Naive B cell (primary cell): ENCODE data around the gene ALG14. TPM values are rescaled to one million over a fixed set of nuclear protein-coding genes. Genes with fewer than 3 reads are reported as not detected.
A peak's percentile ranks its signal among the peaks of the same experiment; 100 is the strongest.

Experiments
- ATAC-seq, 2 donors: fragments of 150-1000 bp; cut with Tn5 transposase; 2 replicates each; pipeline ENCODE4 v1.10.0; 2021; ENCODE audit warnings: low read depth in 2 of 2, mild to moderate bottlenecking in 2 of 2, moderate library complexity in 2 of 2
- DNase-seq: peaks from one replicate; pipeline ENCODE4 v3.0.0; 2022
- H3K27ac Mint-ChIP-seq, 6 donors: one replicate each; pipeline ENCODE4 v1.8.0; 2020 to 2022; ENCODE audit warnings: mild to moderate bottlenecking in 6 of 6, mixed read lengths in 6 of 6, moderate library complexity in 5 of 6, inconsistent platforms in 2 of 6
- H3K27me3 Mint-ChIP-seq, 3 donors: one replicate each; pipeline ENCODE4 v1.8.0; 2021 to 2022; ENCODE audit warnings: mixed read lengths in 3 of 3, mild to moderate bottlenecking in 1 of 3
- H3K36me3 Mint-ChIP-seq, 2 donors: one replicate each; pipeline ENCODE4 v1.8.0; 2020 to 2022; ENCODE audit warnings: mixed read lengths in 2 of 2, inconsistent platforms in 1 of 2, mild to moderate bottlenecking in 1 of 2
- H3K4me1 Mint-ChIP-seq, 3 donors: one replicate each; pipeline ENCODE4 v1.8.0; 2020 to 2022; ENCODE audit warnings: mixed read lengths in 3 of 3, inconsistent platforms in 1 of 3, mild to moderate bottlenecking in 1 of 3, moderate library complexity in 1 of 3
- H3K4me3 Mint-ChIP-seq, 8 donors: one replicate each; pipeline ENCODE4 v1.8.0; 2020 to 2022; ENCODE audit warnings: mild to moderate bottlenecking in 8 of 8, mixed read lengths in 8 of 8, moderate library complexity in 8 of 8, inconsistent platforms in 2 of 8
- H3K9me3 Mint-ChIP-seq, 7 donors: one replicate each; pipeline ENCODE4 v1.8.0; 2020 to 2022; ENCODE audit warnings: mixed read lengths in 7 of 7, mild to moderate bottlenecking in 5 of 7, inconsistent platforms in 2 of 7, moderate library complexity in 1 of 7
- polyA plus RNA-seq, 6 donors: library from polyadenylated mRNA; unstranded; fragments of 300-500 nt; fragmentation: Illumina TruSeq; gene quantifications; one replicate each; pipeline ENCODE4 v1.2.3, GENCODE V29; 2021; ENCODE audit warnings: low read depth in 6 of 6

The ALG14 gene
- polyA plus RNA-seq, 6 donors from 2014 or later, result 1.5 to 20.7 (median 6.0) TPM

DNA sequence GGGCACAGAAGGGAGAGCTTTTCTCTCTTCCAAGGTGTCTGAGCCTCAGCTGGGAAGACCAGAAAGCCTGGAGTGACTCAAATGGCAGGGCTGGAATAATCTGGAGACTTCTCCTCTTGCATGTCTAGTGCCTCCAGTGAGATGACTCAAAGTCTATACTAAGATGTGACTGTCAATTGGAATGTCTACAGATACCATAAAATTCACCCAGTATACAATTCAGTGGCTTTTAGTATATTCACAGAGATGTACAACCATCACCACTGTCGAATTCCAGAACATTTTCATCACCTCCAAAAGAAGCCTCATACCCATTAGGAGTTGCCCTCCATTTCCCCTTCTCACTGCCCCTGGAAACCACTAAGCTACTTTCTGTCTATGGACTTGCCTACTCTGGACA is 97.9 kb downstream of the ALG14 start:
- no peaks in the 10 kb centered on the region for H3K27me3 Mint-ChIP-seq
- no peak overlapping the region for H3K4me3 Mint-ChIP-seq
- ATAC-seq (no peak), DNase-seq (no peak)
- H3K27ac Mint-ChIP-seq, result peak overlapping the region in 1 of 6 donors; percentile 10
- peaks cover 6 to 24% (median 8%) of the 10 kb centered on the region in 3 donors for H3K4me1 Mint-ChIP-seq
- no peaks in the 10 kb centered on the region for H3K9me3 Mint-ChIP-seq
- H3K36me3 Mint-ChIP-seq, result no peaks in the 10 kb centered on the region

DNA sequence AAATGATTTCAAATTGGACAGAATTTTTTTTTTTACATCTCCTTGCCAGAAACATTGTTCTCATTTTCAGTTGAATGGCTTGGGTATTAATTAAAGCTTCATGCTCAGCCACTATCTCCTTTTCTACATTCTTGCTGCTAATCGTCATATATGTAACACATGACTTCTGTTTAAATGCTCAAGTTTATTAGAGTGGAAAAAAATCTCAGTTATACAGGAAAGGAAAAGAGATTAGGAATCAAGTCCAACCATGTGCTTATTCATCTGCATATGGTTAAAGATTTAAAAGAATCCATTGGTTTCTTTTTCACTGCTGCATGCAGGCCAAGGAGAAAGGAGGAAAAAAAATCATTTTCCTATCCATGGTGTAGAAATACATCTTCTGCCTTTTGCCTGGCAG is 98.5 kb downstream of the ALG14 start:
- H3K27me3 Mint-ChIP-seq, result no peaks in the 10 kb centered on the region
- no peaks in the 10 kb centered on the region for H3K9me3 Mint-ChIP-seq
- peaks cover 0 to 2% of the 10 kb centered on the region in 2 donors for H3K36me3 Mint-ChIP-seq

GRCh38 chr1:94973309-94973922 is 99.3 kb downstream of the ALG14 start:
- no peak for DNase-seq
- Mint-ChIP-seq H3K27me3 (no peaks in the 10 kb centered on the region), H3K27ac (peak overlapping the region in 1 of 6 donors; percentile 20), H3K4me1 (peaks cover 0 to 12% (median 0%) of the 10 kb centered on the region in 3 donors), H3K9me3 (no peaks in the 10 kb centered on the region), H3K4me3 (no peak overlapping the region), H3K36me3 (peaks cover 0 to 4% of the 10 kb centered on the region in 2 donors)
- ATAC-seq, result no peak

More for the DNA sequence above, 98.5 kb downstream of the ALG14 start:
- no peak overlapping the region for H3K4me3 Mint-ChIP-seq
- H3K27ac Mint-ChIP-seq, result peak overlapping the region in 2 of 6 donors; percentile 7 to 27
- ATAC-seq, result no peak
- no peak for DNase-seq
- H3K4me1 Mint-ChIP-seq, result peaks cover 1 to 18% (median 2%) of the 10 kb centered on the region in 3 donors

DNA sequence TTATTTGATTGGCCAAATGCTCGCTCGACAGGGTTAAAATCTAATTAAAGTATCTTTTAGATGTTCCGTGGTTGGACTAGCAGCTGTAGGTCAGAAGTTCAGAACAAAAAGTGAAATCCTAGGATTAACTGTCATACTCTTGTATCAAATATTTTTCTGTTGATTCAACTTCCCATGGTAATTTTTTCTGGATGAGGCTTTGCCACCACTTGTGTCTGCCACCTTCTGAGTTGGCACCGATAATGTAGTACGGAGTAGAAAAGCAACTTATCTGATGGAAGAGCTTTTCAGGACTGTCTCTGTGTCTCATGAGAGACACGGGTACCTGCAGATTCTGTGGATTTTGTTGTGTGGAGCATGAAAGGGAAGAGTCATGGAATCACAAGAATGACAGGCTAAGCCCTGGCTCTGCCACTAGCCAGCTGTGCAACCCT is 101.2 kb downstream of the ALG14 start:
- Mint-ChIP-seq H3K27ac (no peak overlapping the region), H3K36me3 (peaks cover 0 to 4% of the 10 kb centered on the region in 2 donors), H3K4me3 (no peak overlapping the region), H3K27me3 (no peaks in the 10 kb centered on the region), H3K4me1 (peaks cover 0 to 4% (median 0%) of the 10 kb centered on the region in 3 donors), H3K9me3 (no peaks in the 10 kb centered on the region)
- ATAC-seq (no peak), DNase-seq (no peak)

DNA sequence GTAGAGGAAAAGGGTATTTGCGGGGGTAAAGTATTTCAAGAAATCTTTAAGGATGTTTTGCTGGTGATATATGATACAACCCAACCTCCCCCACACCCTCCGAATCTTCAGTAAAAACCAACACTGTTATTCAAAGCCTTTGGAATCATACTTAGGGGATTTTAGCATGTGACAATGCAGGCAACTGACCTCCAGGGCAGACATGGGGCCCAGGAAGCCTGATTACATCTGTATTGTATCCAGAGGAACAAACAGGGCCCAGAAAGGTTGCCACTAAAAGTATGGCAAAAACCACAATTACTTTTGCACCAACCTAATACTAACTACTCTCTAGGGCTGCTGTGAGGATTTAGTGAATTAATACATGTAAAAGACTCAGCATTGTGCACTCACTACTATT is 102.0 kb downstream of the ALG14 start:
- Mint-ChIP-seq H3K27ac (peak overlapping the region in 1 of 6 donors; percentile 26), H3K4me3 (no peak overlapping the region), H3K27me3 (no peaks in the 10 kb centered on the region), H3K36me3 (peaks cover 0 to 4% of the 10 kb centered on the region in 2 donors), H3K4me1 (peaks cover 0 to 4% (median 0%) of the 10 kb centered on the region in 3 donors), H3K9me3 (no peaks in the 10 kb centered on the region)
- ATAC-seq (no peak), DNase-seq (no peak)

GRCh38 chr1:94969137-94969536 is 103.6 kb downstream of the ALG14 start:
- Mint-ChIP-seq H3K9me3 (no peaks in the 10 kb centered on the region), H3K27me3 (no peaks in the 10 kb centered on the region), H3K4me3 (no peak overlapping the region), H3K36me3 (peaks cover 0 to 4% of the 10 kb centered on the region in 2 donors), H3K4me1 (peaks cover 0 to 10% (median 5%) of the 10 kb centered on the region in 3 donors), H3K27ac (peak overlapping the region in 1 of 6 donors; percentile 3)
- ATAC-seq (no peak), DNase-seq (no peak)

GRCh38 chr1:94966033-94966432 is 106.7 kb downstream of the ALG14 start:
- Mint-ChIP-seq H3K27me3 (no peaks in the 10 kb centered on the region), H3K4me3 (no peak overlapping the region), H3K4me1 (peaks cover 10 to 34% (median 20%) of the 10 kb centered on the region in 3 donors), H3K27ac (no peak overlapping the region), H3K36me3 (peaks cover 0 to 4% of the 10 kb centered on the region in 2 donors), H3K9me3 (no peaks in the 10 kb centered on the region)
- DNase-seq (no peak), ATAC-seq (no peak)

GRCh38 chr1:94963864-94964263 is 108.9 kb downstream of the ALG14 start:
- DNase-seq (no peak), ATAC-seq (no peak)
- Mint-ChIP-seq H3K4me3 (peak overlapping the region in 6 of 8 donors; percentile 23 to 89 (median 70)), H3K27me3 (no peaks in the 10 kb centered on the region), H3K36me3 (no peaks in the 10 kb centered on the region), H3K4me1 (peaks cover 10 to 42% (median 31%) of the 10 kb centered on the region in 3 donors), H3K27ac (peak overlapping the region in 2 of 6 donors; percentile 47 to 74), H3K9me3 (no peaks in the 10 kb centered on the region)

GRCh38 chr1:94962409-94963265 is 110.1 kb downstream of the ALG14 start:
- Mint-ChIP-seq H3K4me3 (peak overlapping the region; percentile 79 to 99 (median 91)), H3K4me1 (peaks cover 10 to 42% (median 31%) of the 10 kb centered on the region in 3 donors), H3K9me3 (no peaks in the 10 kb centered on the region), H3K36me3 (no peaks in the 10 kb centered on the region), H3K27me3 (no peaks in the 10 kb centered on the region), H3K27ac (peak overlapping the region; percentile 58 to 94 (median 89))
- DNase-seq, result peak; percentile 64
- peak; percentile 95 to 98 for ATAC-seq

DNA sequence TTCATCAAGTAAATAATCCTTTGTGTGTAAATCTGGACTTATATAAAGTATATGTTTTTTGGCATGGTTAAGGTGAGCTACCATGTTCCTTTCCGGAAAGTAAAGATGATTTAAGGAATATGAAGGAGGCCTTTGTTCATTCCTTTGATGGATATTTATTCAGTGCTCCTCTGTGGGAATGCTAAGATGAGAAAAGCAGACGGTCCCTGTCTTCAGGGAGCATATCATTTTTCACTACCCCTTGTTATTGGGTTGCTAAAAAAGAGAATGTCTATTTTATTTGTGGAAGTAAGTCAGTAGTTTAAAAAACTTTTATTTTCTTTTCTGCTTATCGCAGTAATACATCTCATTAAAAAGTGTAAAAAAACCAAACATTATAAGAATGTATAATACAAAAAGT is 110.8 kb downstream of the ALG14 start:
- peaks cover 10 to 42% (median 31%) of the 10 kb centered on the region in 3 donors for H3K4me1 Mint-ChIP-seq
- H3K27me3 Mint-ChIP-seq, result no peaks in the 10 kb centered on the region
- H3K27ac Mint-ChIP-seq, result peak overlapping the region in 5 of 6 donors; percentile 4 to 91 (median 15)

DNA sequence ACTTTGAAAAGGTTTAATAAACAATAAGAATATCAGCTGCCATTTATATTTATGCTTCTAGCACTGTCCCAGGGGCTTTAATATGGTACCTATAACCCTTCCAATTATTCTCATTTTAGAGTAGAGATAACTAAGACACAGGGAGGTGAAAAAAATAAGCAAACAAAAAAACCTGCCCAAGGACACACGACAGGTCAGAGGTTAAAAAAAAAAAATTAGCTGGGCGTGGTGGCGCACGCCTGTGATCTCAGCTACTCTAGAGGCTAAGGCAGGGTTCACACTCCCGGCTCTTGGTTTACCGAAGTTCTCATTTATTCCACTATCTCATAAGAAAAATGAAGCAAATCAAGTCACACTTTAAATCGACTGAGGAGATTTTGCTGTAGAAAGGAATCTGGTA is 111.2 kb downstream of the ALG14 start:
- H3K9me3 Mint-ChIP-seq, result no peaks in the 10 kb centered on the region
- peaks cover 10 to 42% (median 31%) of the 10 kb centered on the region in 3 donors for H3K4me1 Mint-ChIP-seq
- H3K4me3 Mint-ChIP-seq, result peak overlapping the region in 6 of 8 donors; percentile 29 to 88 (median 66)
- H3K36me3 Mint-ChIP-seq, result no peaks in the 10 kb centered on the region
- ATAC-seq, result no peak
- no peak for DNase-seq
- H3K27me3 Mint-ChIP-seq, result no peaks in the 10 kb centered on the region
- H3K27ac Mint-ChIP-seq, result peak overlapping the region in 5 of 6 donors; percentile 4 to 91 (median 19)

More for the DNA sequence above, 110.8 kb downstream of the ALG14 start:
- Mint-ChIP-seq H3K9me3 (no peaks in the 10 kb centered on the region), H3K36me3 (no peaks in the 10 kb centered on the region), H3K4me3 (peak overlapping the region in 7 of 8 donors; percentile 15 to 89 (median 73))
- ATAC-seq (no peak), DNase-seq (no peak)

GRCh38 chr1:94958081-94958480 is 114.7 kb downstream of the ALG14 start:
- Mint-ChIP-seq H3K36me3 (no peaks in the 10 kb centered on the region), H3K4me1 (peaks cover 9 to 28% (median 24%) of the 10 kb centered on the region in 3 donors), H3K4me3 (no peak overlapping the region), H3K27ac (peak overlapping the region in 1 of 6 donors; percentile 88), H3K9me3 (no peaks in the 10 kb centered on the region), H3K27me3 (no peaks in the 10 kb centered on the region)
- DNase-seq (no peak), ATAC-seq (no peak)

DNA sequence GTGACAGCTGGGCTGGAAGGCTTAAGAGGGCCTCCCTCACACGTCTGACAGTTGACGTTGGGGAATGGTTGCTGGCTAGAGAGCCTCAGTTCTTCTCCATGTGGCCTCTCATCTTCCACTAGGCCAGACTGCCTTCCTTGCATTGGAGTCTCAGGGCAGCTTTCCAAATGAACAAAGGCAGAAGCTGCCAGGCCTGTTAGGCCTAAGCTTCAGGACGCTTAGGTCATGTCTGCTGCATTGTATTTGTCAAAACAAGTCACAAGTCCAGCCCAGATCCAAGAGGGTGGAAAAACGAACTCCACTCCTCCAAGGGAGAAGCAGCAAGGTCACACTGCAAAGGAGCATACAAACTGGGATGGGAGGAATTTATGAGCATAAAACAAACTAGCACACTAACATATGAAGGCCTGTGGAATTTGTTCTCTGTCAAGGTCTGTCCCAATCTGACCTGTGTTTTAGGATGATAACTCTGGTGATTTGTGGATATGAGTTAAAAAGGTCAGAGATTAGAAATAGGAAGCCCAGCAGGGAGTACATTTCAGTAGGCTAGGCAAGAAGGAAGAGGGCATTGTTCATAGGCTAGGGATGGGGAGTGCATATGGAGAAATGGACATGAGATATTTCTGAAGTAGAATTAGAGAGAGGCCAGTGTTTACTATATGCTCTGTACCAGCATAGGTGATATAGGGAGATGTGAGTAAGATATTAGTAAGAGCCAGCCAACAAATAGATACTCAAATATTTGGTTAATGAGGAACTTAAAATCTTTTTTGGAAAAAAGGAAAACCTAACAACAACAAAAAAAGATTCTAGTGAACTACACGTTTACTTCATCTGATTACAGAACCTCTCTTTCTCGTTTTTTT is 116.8 kb downstream of the ALG14 start:
- H3K36me3 Mint-ChIP-seq, result no peaks in the 10 kb centered on the region
- H3K27me3 Mint-ChIP-seq, result no peaks in the 10 kb centered on the region
- peak overlapping the region in 1 of 6 donors; percentile 80 for H3K27ac Mint-ChIP-seq
- ATAC-seq (no peak), DNase-seq (no peak)
- peaks cover 0 to 10% (median 7%) of the 10 kb centered on the region in 3 donors for H3K4me1 Mint-ChIP-seq
- H3K9me3 Mint-ChIP-seq, result no peaks in the 10 kb centered on the region
- H3K4me3 Mint-ChIP-seq, result no peak overlapping the region
